Thyroid gland (tissue), 4 donors: ENCODE measurements around the gene MICOS13. TPM values are rescaled to one million over a fixed set of nuclear protein-coding genes. Genes with fewer than 3 reads are reported as not detected.

ENCODE experiments used
- DNase-seq, 2 donors: peaks; one replicate each; pipeline ENCODE4 v3.0.0-alpha.2; 2019
- H3K27ac ChIP-seq, 3 donors: fragments of 200-600 bp; sonication (generic); 1 replicate in 2 of 3; 2 replicates in 1 of 3; pipeline ENCODE4 v1.5.1; 2016 to 2019; ENCODE audit warnings: mild to moderate bottlenecking in 1 of 3, moderate library complexity in 1 of 3
- H3K27me3 ChIP-seq: fragments of 200-600 bp; sonication (generic); one replicate; pipeline ENCODE4 v1.5.1; 2019
- H3K36me3 ChIP-seq, 2 donors: fragments of 200-600 bp; sonication (generic); one replicate each; pipeline ENCODE4 v1.5.1; 2016 to 2019
- H3K4me1 ChIP-seq, 2 donors: fragments of 200-600 bp; sonication (generic); one replicate each; pipeline ENCODE4 v1.5.1; 2017 to 2019
- H3K4me3 ChIP-seq, 3 donors: fragments of 200-600 bp; sonication (generic); replicated peaks in 1 of 3; 1 replicate in 2 of 3; 2 replicates in 1 of 3; pipeline ENCODE4 v1.5.1; 2016; ENCODE audit warnings: mild to moderate bottlenecking in 1 of 3
- H3K9me3 ChIP-seq: fragments of 200-600 bp; sonication (generic); one replicate; pipeline ENCODE4 v1.5.1; 2017
- CTCF ChIP-seq, 6 experiments: fragments of 200-600 bp in 3 of 6; fragments of 450-650 bp in 3 of 6; sonication (generic) in 3 of 6; IDR thresholded peaks; one replicate each; pipeline ENCODE4 v1.5.1; 2016 to 2019; ENCODE audit warnings: antibody characterized with exemption in 6 of 6, mild to moderate bottlenecking in 2 of 6, inconsistent platforms in 1 of 6, moderate library complexity in 1 of 6
- POLR2A ChIP-seq, 2 donors: fragments of 450-650 bp; IDR thresholded peaks; one replicate each; pipeline ENCODE4 v1.6.1; 2017; ENCODE audit warnings: antibody characterized with exemption in 2 of 2, mild to moderate bottlenecking in 2 of 2, moderate library complexity in 1 of 2
- WGBS, 2 donors: methylation state at CpG; one replicate each; pipeline ENCODE4 v1.1.5; 2017; 5-methylcytosine and 5-hydroxymethylcytosine counted together
- intact Hi-C: fragments of 100-400 bp; cut with DNase I; formaldehyde crosslinking; loops from one replicate; pipeline ENCODE4 v1.15.1; 2023
- total RNA-seq, 4 donors: library from RNA; depleted of rRNA; stranded (reverse); fragments of >200 nt; gene quantifications; one replicate each; pipeline ENCODE4 v1.2.3, GENCODE V29; 2016

Gene MICOS13
- total RNA-seq, 4 donors from 2014 or later = 20.1 to 68.3 (median 47.2) TPM

GRCh38 chr19:5711713-5712161 lies 31.4 kb upstream of the MICOS13 start:
- intact Hi-C loops = no loop called here
- no peak overlapping the region for H3K27ac ChIP-seq
- no peak for DNase-seq
- H3K36me3 ChIP-seq = peaks cover 53% of the 10 kb centered on the region in 2 donors
- H3K9me3 ChIP-seq = no peaks in the 10 kb centered on the region
- no peak overlapping the region for H3K4me3 ChIP-seq
- H3K4me1 ChIP-seq = no peaks in the 10 kb centered on the region
- no peak for TF ChIP-seq POLR2A (IDR thresholded peaks at IDR 0.05)
- TF ChIP-seq CTCF (IDR thresholded peaks at IDR 0.05) = no peak
- H3K27me3 ChIP-seq = no peaks in the 10 kb centered on the region
- WGBS, 2 donors = 93 to 94% methylated on average over 25 of the region's 25 CpGs

DNA sequence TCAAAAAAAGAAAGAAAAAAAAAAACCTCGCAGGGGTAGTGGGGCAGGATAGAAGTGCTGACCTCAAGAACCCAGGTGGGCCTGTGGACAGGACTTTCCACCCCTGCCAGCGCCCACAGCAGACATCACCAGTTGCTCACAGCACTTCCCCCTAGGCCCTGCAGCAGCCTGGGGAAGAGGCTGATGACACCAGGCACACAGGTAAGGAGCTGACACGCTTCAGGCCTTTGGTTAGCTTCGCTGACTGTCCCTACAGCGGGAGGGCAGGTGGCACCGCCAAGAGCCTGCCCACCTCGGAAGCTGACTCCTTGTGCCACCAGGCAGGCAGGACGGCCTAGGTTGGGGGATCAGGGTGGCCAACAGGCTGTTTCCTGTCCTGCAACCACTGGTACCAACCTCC lies 30.7 kb upstream of the MICOS13 start:
- no peaks in the 10 kb centered on the region for H3K9me3 ChIP-seq
- no peak for DNase-seq
- H3K36me3 ChIP-seq = peaks cover 60% of the 10 kb centered on the region in 2 donors
- WGBS, 2 donors = 93 to 94% methylated on average over 7 to 8 of the region's 8 CpGs
- no peaks in the 10 kb centered on the region for H3K27me3 ChIP-seq
- no peak for TF ChIP-seq POLR2A (IDR thresholded peaks at IDR 0.05)
- TF ChIP-seq CTCF (IDR thresholded peaks at IDR 0.05) = no peak
- no peak overlapping the region for H3K27ac ChIP-seq
- intact Hi-C loops = no loop called here
- no peaks in the 10 kb centered on the region for H3K4me1 ChIP-seq
- no peak overlapping the region for H3K4me3 ChIP-seq

DNA sequence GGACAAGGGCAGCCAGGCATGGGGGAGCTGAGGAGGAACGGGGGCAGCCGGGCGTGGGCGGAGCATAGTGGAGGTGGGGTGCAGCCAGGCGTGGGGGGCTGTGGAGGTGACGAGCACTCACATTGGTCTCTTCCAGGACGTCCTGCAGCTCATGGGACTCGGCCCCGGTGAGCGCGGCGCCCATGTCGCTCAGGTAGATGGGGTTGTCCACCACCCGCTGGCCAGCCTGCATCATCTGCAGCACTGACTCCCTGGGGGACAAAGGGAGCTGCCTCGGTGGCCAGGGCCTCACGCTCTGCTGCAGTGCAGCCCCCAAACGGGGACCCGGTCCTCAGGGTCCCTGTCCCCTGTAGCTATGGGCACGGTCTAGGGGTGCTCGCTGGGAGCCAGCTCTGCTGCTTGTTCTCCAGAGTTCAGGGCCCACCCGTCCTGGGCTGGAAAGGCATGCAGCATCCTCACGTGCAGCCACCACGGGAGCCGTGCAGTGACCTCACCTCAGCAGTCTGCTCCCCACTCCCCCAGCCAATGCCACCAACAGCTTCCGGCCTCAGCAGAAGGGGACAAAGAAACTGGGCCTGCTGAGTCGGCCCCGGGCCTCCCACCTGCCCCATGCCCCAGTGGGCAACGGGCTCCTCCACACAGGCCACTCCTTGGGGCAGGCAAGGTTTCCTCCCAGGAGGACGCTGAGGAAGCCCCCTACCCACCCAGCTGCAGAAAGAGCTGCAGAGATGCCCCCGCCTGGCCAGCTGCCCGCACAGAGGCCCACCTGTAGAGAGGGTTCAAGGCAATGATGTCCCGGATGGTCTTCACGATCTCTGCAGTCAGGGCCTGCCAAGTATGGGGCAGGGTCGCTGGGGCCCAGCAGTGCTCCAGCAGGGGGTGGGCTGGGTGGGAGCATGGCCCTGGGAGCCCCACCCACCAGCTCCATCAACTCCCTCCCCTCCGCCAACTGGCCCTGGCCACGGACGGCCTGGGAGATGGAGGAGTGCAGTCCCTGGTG lies 27.6 kb upstream of the MICOS13 start:
- WGBS, 2 donors = 91 to 96% methylated on average over 16 to 25 of the region's 37 CpGs
- intact Hi-C loops = no loop called here
- Histone ChIP-seq H3K4me1 (no peaks in the 10 kb centered on the region), H3K4me3 (no peak overlapping the region), H3K27me3 (no peaks in the 10 kb centered on the region), H3K36me3 (peaks cover 74 to 80% of the 10 kb centered on the region in 2 donors), H3K27ac (no peak overlapping the region), H3K9me3 (no peaks in the 10 kb centered on the region)
- TF ChIP-seq CTCF (IDR thresholded peaks at IDR 0.05) (no peak), POLR2A (IDR thresholded peaks at IDR 0.05) (no peak)
- DNase-seq = no peak

DNA sequence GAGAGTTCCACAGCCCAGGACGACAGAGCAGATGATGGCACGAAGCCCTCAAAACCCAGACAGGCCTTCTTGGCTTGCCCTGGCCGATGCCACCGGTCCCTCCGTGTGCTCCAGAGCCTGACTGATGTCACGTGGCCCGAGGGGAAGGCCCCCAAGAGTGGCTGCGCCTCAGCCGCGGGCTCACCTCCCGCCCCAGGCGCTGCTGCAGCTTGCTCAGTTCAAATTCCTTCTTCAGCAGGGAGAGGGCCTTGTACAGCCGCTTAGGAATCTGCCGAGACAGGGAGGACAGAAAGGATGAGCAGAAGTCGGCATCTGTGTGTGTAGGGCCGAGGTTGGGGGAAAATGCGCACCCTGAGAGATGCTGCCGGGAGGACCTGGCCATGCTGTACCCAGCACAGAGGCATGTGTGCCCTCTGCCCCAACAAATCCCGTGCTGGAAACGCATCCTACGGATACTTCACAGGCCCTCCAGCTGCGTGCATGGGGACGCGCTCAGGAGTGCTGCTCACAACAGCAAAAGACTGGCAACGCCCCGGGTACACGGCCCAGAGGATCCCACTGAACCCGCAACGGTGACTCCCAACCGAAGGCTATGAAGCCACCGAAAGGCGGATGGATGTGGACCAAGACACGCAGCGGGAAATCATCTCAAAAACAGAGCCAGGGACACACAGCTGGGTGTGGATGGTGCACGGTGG lies 26.7 kb upstream of the MICOS13 start:
- Histone ChIP-seq H3K27me3 (no peaks in the 10 kb centered on the region), H3K9me3 (no peaks in the 10 kb centered on the region), H3K36me3 (peaks cover 65 to 72% of the 10 kb centered on the region in 2 donors), H3K27ac (no peak overlapping the region), H3K4me3 (no peak overlapping the region), H3K4me1 (no peaks in the 10 kb centered on the region)
- WGBS, 2 donors = 93 to 95% methylated on average over 25 to 32 of the region's 35 CpGs
- intact Hi-C loops = no loop called here
- no peak for DNase-seq
- TF ChIP-seq POLR2A (IDR thresholded peaks at IDR 0.05) = no peak
- TF ChIP-seq CTCF (IDR thresholded peaks at IDR 0.05) = no peak
